ENCODE measurements around the gene ASCL2. TPM values are rescaled to one million over a fixed set of nuclear protein-coding genes. Genes with fewer than 3 reads are reported as not detected.
A peak's percentile ranks its signal among the peaks of the same experiment; 100 is the strongest.

The ASCL2 gene
- total RNA-seq, 2 experiments from 2014 or later, result not detected

DNA sequence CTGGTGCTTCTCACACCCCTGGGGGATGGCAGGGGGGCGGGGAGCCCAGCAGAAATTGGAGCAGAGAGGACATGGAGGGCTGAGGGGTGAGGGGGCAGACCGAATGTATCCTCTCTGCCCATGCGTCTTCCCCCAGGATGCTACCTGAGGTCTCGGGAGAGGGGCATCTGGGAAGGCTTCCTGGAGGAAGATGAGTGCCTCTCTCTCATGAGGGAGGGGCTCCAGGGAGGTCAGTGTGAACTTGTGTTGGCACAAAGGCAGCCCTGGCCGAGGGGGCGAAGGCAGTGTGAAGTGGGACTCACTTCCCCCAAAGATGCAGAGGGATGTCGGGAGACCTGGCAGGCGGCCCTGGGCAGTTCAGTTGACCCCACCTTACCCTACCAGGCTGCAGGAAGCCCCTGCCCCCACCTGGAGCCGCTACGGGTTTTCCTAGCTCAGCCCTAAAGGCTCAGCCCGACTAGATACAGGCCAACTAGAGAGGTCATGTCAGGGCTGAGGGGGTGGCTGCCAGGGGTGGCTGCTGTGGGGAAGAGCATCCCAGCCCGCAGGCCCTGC is 10.4 kb downstream of the ASCL2 start:
- Mint-ChIP-seq H3K36me3 (ENCODE audit: low read depth) (no peaks in the 10 kb centered on the region), H3K9me3 (no peaks in the 10 kb centered on the region), H3K4me3 (no peak overlapping the region), H3K27ac (no peak overlapping the region), H3K4me1 (ENCODE audit: low read depth) (no peaks in the 10 kb centered on the region), H3K27me3 (no peaks in the 10 kb centered on the region)
- intact Hi-C loops (cut with DNase I, micrococcal nuclease), result loop anchor here in 1 of 2 experiments (10.0 kb wide), 1 partner anchor 975 kb away; the partner anchor contains the start of gene MRGPRE
- Histone ChIP-seq H3K4me1 (ENCODE audit: insufficient read depth, low read length) (no peaks in the 10 kb centered on the region), H3K36me3 (ENCODE audit: insufficient read depth, low read length) (no peaks in the 10 kb centered on the region), H3K9me3 (ENCODE audit: control insufficient read depth in 1 of 2, insufficient read depth in 1 of 2, low read length in 2 of 2) (no peaks in the 10 kb centered on the region), H3K27me3 (ENCODE audit: control insufficient read depth in 1 of 2, insufficient read depth in 2 of 2, low read length in 2 of 2) (no peaks in the 10 kb centered on the region), H3K27ac (ENCODE audit: low read depth in 1 of 2, low read length in 2 of 2) (no peak overlapping the region), H3K4me3 (ENCODE audit: low read length) (no peak overlapping the region)
- TF ChIP-seq, protein P1, sequence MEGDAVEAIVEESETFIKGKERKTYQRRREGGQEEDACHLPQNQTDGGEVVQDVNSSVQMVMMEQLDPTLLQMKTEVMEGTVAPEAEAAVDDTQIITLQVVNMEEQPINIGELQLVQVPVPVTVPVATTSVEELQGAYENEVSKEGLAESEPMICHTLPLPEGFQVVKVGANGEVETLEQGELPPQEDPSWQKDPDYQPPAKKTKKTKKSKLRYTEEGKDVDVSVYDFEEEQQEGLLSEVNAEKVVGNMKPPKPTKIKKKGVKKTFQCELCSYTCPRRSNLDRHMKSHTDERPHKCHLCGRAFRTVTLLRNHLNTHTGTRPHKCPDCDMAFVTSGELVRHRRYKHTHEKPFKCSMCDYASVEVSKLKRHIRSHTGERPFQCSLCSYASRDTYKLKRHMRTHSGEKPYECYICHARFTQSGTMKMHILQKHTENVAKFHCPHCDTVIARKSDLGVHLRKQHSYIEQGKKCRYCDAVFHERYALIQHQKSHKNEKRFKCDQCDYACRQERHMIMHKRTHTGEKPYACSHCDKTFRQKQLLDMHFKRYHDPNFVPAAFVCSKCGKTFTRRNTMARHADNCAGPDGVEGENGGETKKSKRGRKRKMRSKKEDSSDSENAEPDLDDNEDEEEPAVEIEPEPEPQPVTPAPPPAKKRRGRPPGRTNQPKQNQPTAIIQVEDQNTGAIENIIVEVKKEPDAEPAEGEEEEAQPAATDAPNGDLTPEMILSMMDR (IDR thresholded peaks at IDR 0.05), result no peak
- DNase-seq (no peak), ATAC-seq (ENCODE audit: poor library complexity) (no peak)
- POLR2A ChIA-PET, result no interaction called here
- CTCF ChIA-PET, result no interaction called here

DNA sequence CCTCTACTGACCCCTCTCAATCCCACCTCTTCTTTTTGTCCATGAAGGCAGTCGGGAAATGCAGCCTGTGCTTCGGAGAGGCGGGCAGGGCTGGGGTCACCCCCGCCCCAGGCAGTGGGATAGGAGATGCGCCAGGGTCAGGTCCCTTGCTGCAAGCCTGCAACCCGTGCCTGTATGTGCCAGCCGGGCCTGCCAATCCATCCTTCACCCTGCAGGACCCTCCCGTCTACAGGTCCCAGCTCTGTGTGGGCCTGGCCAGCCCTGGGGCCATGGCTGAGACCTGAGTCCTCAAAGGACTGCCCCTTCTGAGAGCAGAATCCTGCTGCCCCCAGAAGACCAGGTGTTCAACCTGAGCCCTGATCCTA is 10.9 kb downstream of the ASCL2 start:
- Histone ChIP-seq H3K4me3 (ENCODE audit: low read length) (no peak overlapping the region), H3K27ac (ENCODE audit: low read depth in 1 of 2, low read length in 2 of 2) (no peak overlapping the region), H3K27me3 (ENCODE audit: control insufficient read depth in 1 of 2, insufficient read depth in 2 of 2, low read length in 2 of 2) (no peaks in the 10 kb centered on the region), H3K9me3 (ENCODE audit: control insufficient read depth in 1 of 2, insufficient read depth in 1 of 2, low read length in 2 of 2) (peaks cover 0 to 4% of the 10 kb centered on the region in 2 experiments), H3K36me3 (ENCODE audit: insufficient read depth, low read length) (no peaks in the 10 kb centered on the region), H3K4me1 (ENCODE audit: insufficient read depth, low read length) (no peaks in the 10 kb centered on the region)
- DNase-seq (peak in 1 of 14 experiments; percentile 4), ATAC-seq (ENCODE audit: poor library complexity) (no peak)
- Mint-ChIP-seq H3K9me3 (no peaks in the 10 kb centered on the region), H3K36me3 (ENCODE audit: low read depth) (no peaks in the 10 kb centered on the region), H3K27me3 (no peaks in the 10 kb centered on the region), H3K4me1 (ENCODE audit: low read depth) (no peaks in the 10 kb centered on the region), H3K27ac (no peak overlapping the region), H3K4me3 (no peak overlapping the region)
- TF ChIP-seq, protein P1 (IDR thresholded peaks at IDR 0.05), result no peak
- ChIA-PET POLR2A (no interaction called here), CTCF (no interaction called here)
- intact Hi-C loops (cut with DNase I, micrococcal nuclease), result loop anchor here in 1 of 2 experiments (10.0 kb wide), 1 partner anchor 975 kb away; the partner anchor contains the start of gene MRGPRE

DNA sequence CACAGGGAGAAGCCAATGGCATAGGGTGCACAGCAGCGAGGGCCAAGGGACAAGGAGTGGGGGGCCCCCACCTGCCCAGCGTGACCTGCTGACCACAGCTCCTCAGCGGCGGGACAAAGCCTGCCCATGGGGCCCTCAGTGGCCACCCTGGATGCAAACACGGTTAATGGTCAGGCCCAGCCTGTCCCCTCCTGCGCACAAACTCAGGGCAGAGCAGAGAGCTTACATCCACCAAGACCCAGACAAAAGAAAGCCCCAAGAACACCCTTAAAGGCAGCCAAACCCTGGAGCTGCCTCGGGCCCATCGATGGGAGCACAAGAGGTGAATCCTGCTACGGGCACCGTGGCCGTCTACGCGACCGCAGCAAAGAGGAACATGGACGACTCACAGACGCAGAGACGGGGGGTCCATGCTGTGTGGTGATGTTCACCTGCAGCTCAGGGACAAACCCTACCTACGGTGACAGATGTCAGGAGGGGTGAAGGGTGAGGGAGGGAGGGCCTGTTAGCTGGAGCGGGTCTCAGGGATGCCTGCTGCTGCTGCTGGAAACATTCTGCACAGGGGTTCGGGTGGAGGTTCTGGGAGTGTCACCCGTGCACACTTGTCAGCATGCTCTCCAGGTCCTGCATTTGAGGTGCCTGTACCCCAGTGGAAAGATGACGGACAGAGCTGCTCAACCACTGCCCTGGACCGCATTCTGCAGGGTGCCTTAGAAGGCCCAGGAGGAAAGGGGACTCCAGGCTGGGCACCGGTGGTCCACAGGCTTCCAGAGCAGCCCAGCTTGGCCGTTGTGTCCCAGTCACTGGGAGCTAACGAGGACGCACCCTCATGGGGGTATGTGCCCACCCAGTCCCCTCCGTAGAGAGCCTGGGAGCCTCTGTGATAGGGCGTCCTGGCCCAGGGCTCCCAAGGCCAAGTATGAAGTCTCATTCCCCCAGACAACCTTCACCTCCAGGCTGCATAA is 11.6 kb downstream of the ASCL2 start:
- H3K4me3 Mint-ChIP-seq, result no peak overlapping the region
- no peaks in the 10 kb centered on the region for H3K27me3 ChIP-seq (ENCODE audit: control insufficient read depth in 1 of 2, insufficient read depth in 2 of 2, low read length in 2 of 2)
- DNase-seq, result peak in 1 of 14 experiments; percentile 4
- no peaks in the 10 kb centered on the region for H3K9me3 Mint-ChIP-seq
- H3K4me1 Mint-ChIP-seq (ENCODE audit: low read depth), result no peaks in the 10 kb centered on the region
- H3K36me3 Mint-ChIP-seq (ENCODE audit: low read depth), result no peaks in the 10 kb centered on the region
- no peak overlapping the region for H3K27ac Mint-ChIP-seq
- no peaks in the 10 kb centered on the region for H3K36me3 ChIP-seq (ENCODE audit: insufficient read depth, low read length)
- ChIA-PET CTCF (interaction anchor here (0.5 kb wide), 1 partner anchor 12 kb away, joined by 3 read pairs; no protein-coding TSS in a partner anchor), POLR2A (no interaction called here)
- no peak for ATAC-seq (ENCODE audit: poor library complexity)
- peaks cover 0 to 5% of the 10 kb centered on the region in 2 experiments for H3K9me3 ChIP-seq (ENCODE audit: control insufficient read depth in 1 of 2, insufficient read depth in 1 of 2, low read length in 2 of 2)
- H3K4me3 ChIP-seq (ENCODE audit: low read length), result no peak overlapping the region
- intact Hi-C loops (cut with DNase I, micrococcal nuclease), result loop anchor here in 1 of 2 experiments (10.0 kb wide), 1 partner anchor 976 kb away; the partner anchor contains the start of gene MRGPRE
- no peak overlapping the region for H3K27ac ChIP-seq (ENCODE audit: low read depth in 1 of 2, low read length in 2 of 2)
- no peaks in the 10 kb centered on the region for H3K27me3 Mint-ChIP-seq
- TF ChIP-seq, protein P1 (IDR thresholded peaks at IDR 0.05), result no peak
- no peaks in the 10 kb centered on the region for H3K4me1 ChIP-seq (ENCODE audit: insufficient read depth, low read length)

Measured in CD4-positive, alpha-beta T cell (primary cell).